PC-9 (cell line): Measurements from ENCODE around the gene TAF4. TPM values are rescaled to one million over a fixed set of nuclear protein-coding genes. Genes with fewer than 3 reads are reported as not detected.

Experiments used
- BruUV-seq: library from RNA; stranded (reverse); fragments of 400-500 nt; replicated peaks from 2 replicates; lab custom pipeline; 2021; lab: Mats Ljungman, UMichigan
- CTCF ChIA-PET: fragments of 300-600 bp; sonication (Branson Sonifier 250); formaldehyde crosslinking; loops from one replicate; lab custom pipeline; 2022; ENCODE audit warnings: antibody characterized with exemption; lab: Charles Lee
- POLR2A ChIA-PET: fragments of 300-600 bp; sonication (Branson Sonifier 250); formaldehyde crosslinking; loops from one replicate; lab custom pipeline; 2022; ENCODE audit warnings: antibody characterized with exemption; ENCODE audit not compliant: unreplicated experiment; lab: Charles Lee
- DNase-seq, 2 experiments: peaks; one replicate each; pipeline versions ENCODE4 v3.0.0 to v3.0.0-alpha.2; 2015 to 2022; ENCODE audit warnings: mixed read lengths in 1 of 2
- H2AFZ ChIP-seq: fragments of 200-600 bp; sonication (generic); 2 replicates; pipeline ENCODE4 v1.8.1; 2017; ENCODE audit warnings: antibody characterized with exemption
- H3F3A ChIP-seq: fragments of 200-600 bp; sonication (generic); 2 replicates; pipeline ENCODE4 v1.8.1; 2017; ENCODE audit warnings: antibody characterized with exemption, mild to moderate bottlenecking, low read depth; ENCODE audit not compliant: insufficient read depth
- H3K27ac ChIP-seq: fragments of 200-600 bp; sonication (generic); 2 replicates; pipeline ENCODE4 v1.6.1; 2016; ENCODE audit warnings: mixed run types
- H3K27me3 ChIP-seq: fragments of 200-600 bp; sonication (generic); 2 replicates; pipeline ENCODE4 v1.6.1; 2016; ENCODE audit warnings: low read depth, mixed run types; ENCODE audit not compliant: insufficient read depth
- H3K36me3 ChIP-seq: fragments of 200-600 bp; sonication (generic); 2 replicates; pipeline ENCODE4 v1.6.1; 2016; ENCODE audit warnings: low read depth, mixed run types
- H3K4me1 ChIP-seq: fragments of 200-600 bp; sonication (generic); replicated peaks from 2 replicates; pipeline ENCODE4 v1.6.1; 2016; ENCODE audit warnings: mixed run types; ENCODE audit not compliant: insufficient read depth
- H3K4me2 ChIP-seq: fragments of 200-600 bp; sonication (generic); 2 replicates; pipeline ENCODE4 v1.6.1; 2017; ENCODE audit warnings: mixed run types
- H3K4me3 ChIP-seq: fragments of 200-600 bp; sonication (generic); 2 replicates; pipeline ENCODE4 v1.6.1; 2016; ENCODE audit warnings: mixed run types
- H3K79me2 ChIP-seq: fragments of 200-600 bp; sonication (generic); 2 replicates; pipeline ENCODE4 v1.6.1; 2017; ENCODE audit warnings: low read depth, mixed run types
- H3K9me2 ChIP-seq: fragments of 200-600 bp; sonication (generic); 2 replicates; pipeline ENCODE4 v1.8.1; 2017; ENCODE audit warnings: mild to moderate bottlenecking; ENCODE audit not compliant: insufficient read depth
- H3K9me3 ChIP-seq: fragments of 200-600 bp; sonication (generic); 2 replicates; pipeline ENCODE4 v1.8.1; 2016; ENCODE audit warnings: low read depth; ENCODE audit not compliant: insufficient read depth
- H4K20me1 ChIP-seq: fragments of 200-600 bp; sonication (generic); 2 replicates; pipeline ENCODE4 v1.8.1; 2017; ENCODE audit not compliant: insufficient read depth
- EZH2 ChIP-seq: fragments of 200-600 bp; sonication (generic); IDR thresholded peaks from 2 replicates; pipeline ENCODE4 v1.8.0; 2017; ENCODE audit warnings: antibody characterized with exemption, low read depth
- intact Hi-C: fragments of 100-400 bp; cut with micrococcal nuclease; formaldehyde crosslinking; loops from one replicate; pipeline ENCODE4 v1.10.0; 2022; ENCODE audit not compliant: unreplicated experiment
- total RNA-seq: library from RNA; stranded (reverse); gene quantifications from 2 replicates; pipeline ENCODE4 v1.2.3, GENCODE V29; 2021
- TF ChIP-seq, protein P1 (sequence below): fragments of 200-600 bp; sonication (generic); conservative IDR thresholded peaks from 2 replicates; pipeline ENCODE4 v1.6.1; 2017; ENCODE audit warnings: mixed run types, antibody characterized with exemption, mild to moderate bottlenecking, moderate library complexity

TAF4 gene
- total RNA-seq, 1 experiment from 2014 or later = 32.5 TPM

DNA sequence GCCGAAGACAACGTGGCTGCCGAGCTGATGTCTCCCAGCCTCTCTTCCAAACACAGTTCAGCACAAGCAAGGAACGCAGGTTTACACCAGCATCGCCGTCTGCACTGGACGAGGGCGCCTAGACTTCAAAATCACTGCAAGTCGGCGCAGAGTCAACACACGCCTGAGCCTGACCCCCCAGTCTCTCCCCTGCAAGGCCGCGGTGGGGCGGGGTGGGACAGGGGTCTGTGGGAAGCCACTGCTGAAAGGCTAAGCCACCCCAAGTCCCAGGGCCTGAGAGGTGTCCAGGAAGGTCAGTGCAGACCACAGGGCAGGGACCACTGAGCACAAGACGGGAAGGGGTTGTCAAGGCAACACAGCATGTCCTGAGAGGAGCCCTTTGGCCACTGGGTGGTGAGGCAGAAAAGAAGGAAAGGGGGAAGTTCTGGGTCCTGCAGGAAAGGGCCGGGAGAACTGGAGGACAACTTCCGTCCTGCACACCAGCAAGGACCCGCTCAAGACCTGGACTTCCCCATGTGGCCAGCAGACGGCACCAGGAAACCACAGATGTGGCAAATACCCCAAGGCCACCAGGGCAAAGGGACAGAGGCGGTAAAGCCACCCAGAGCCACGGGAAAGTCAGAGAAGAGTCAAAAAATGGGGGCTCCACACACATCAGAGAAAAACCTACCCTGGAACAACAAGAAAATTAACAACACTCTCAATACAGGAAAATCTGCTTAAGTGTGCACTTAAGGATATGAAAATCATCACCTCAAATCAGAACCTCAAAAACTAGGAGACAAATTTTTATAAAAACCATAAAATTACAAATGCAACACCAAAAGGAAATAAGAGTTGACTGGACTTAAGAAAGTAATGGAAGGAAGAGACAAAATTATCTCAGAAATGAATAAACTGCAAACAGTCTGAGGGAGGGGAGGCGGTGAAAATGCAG is 84.8 kb downstream of the TAF4 start:
- H2AFZ ChIP-seq = no peak overlapping the region
- no peaks in the 10 kb centered on the region for H3K9me2 ChIP-seq
- no peak overlapping the region for H3K4me3 ChIP-seq
- H3K27me3 ChIP-seq = no peaks in the 10 kb centered on the region
- H3K36me3 ChIP-seq = no peaks in the 10 kb centered on the region
- TF ChIP-seq, protein P1, sequence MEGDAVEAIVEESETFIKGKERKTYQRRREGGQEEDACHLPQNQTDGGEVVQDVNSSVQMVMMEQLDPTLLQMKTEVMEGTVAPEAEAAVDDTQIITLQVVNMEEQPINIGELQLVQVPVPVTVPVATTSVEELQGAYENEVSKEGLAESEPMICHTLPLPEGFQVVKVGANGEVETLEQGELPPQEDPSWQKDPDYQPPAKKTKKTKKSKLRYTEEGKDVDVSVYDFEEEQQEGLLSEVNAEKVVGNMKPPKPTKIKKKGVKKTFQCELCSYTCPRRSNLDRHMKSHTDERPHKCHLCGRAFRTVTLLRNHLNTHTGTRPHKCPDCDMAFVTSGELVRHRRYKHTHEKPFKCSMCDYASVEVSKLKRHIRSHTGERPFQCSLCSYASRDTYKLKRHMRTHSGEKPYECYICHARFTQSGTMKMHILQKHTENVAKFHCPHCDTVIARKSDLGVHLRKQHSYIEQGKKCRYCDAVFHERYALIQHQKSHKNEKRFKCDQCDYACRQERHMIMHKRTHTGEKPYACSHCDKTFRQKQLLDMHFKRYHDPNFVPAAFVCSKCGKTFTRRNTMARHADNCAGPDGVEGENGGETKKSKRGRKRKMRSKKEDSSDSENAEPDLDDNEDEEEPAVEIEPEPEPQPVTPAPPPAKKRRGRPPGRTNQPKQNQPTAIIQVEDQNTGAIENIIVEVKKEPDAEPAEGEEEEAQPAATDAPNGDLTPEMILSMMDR = peak; percentile 66
- no peak for TF ChIP-seq EZH2
- intact Hi-C loops = no loop called here
- no peak overlapping the region for H3K27ac ChIP-seq
- peak in 1 of 2 experiments; percentile 40 for DNase-seq
- ChIA-PET POLR2A (no interaction called here), CTCF (no interaction called here)
- BruUV-seq = no TSS peak
- no peaks in the 10 kb centered on the region for H3K9me3 ChIP-seq
- no peaks in the 10 kb centered on the region for H3F3A ChIP-seq
- H4K20me1 ChIP-seq = peaks cover 11% of the 10 kb centered on the region; the same call in 1 of the 2 replicates
- no peak overlapping the region for H3K4me2 ChIP-seq
- no peaks in the 10 kb centered on the region for H3K4me1 ChIP-seq
- no peaks in the 10 kb centered on the region for H3K79me2 ChIP-seq

DNA sequence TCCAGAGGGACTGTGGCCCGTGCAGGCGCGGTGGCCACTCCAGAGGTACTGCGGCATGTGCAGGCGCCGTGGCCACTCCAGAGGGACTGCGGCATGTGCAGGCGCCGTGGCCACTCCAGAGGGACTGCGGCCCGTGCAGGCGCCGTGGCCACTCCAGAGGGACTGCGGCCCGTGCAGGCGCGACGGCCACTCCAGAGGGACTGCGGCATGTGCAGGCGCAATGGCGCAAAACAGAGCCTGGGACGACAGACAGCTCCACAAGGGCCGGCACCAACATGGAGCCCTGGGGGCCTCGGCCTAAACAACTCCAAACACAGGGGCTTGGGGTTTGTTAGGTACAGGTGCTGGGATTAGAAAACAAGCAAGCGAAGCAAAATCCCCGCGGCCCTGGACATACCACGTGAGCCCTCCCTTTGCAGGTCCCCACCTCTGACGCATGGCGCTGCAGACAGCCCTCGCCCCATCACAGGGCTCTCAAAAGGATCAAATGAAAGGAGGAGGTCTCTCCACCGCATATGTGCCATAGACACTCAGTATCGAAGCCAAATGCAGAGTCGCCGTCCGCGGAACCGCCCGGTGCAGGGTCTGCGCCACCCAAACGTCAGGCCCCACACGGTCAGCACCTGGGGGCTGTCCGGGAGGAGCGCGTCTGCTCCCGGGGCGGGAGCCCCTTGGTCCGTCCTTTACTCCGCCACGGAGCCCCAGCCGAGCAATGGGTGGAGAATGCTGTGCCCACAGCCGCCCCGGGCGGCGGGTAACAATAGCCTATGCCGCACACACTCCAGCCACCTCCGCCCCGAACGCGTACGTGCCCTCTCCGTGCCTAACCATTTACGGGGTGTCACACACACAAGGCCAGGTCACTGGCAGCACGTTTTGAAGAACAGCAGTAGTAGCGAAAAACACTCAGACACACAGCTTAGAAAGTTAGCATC is 85.7 kb downstream of the TAF4 start:
- CTCF ChIA-PET = no interaction called here
- no peaks in the 10 kb centered on the region for H3F3A ChIP-seq
- H2AFZ ChIP-seq = no peak overlapping the region
- H3K79me2 ChIP-seq = no peaks in the 10 kb centered on the region
- peaks cover 11% of the 10 kb centered on the region; the same call in 1 of the 2 replicates for H4K20me1 ChIP-seq
- H3K9me3 ChIP-seq = no peaks in the 10 kb centered on the region
- H3K9me2 ChIP-seq = no peaks in the 10 kb centered on the region
- no peak overlapping the region for H3K27ac ChIP-seq
- no peak for DNase-seq
- H3K4me2 ChIP-seq = no peak overlapping the region
- no peaks in the 10 kb centered on the region for H3K27me3 ChIP-seq
- H3K4me1 ChIP-seq = no peaks in the 10 kb centered on the region
- intact Hi-C loops = no loop called here
- BruUV-seq = no TSS peak
- POLR2A ChIA-PET = no interaction called here
- H3K36me3 ChIP-seq = no peaks in the 10 kb centered on the region
- TF ChIP-seq EZH2 = no peak
- TF ChIP-seq, protein P1 = no peak
- H3K4me3 ChIP-seq = no peak overlapping the region

DNA sequence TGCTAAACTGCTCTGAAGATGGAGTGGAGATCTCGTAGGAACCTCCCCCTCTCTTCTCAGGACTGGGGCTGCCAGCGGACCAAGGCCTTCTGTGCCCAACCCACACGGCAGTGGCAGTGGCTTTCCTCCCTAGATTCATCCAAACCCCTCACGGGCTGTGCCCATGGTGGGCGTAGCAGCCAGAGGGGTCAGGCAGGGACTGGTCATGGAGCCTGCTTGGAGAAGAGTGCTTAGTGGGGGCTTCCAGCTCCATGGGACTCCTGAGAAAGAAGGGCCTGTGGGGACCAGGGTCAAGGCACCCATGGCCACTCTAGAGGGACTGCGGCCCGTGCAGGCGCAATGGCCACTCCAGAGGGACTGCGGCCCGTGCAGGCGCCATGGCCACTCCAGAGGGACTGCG is 86.6 kb downstream of the TAF4 start:
- no peaks in the 10 kb centered on the region for H3F3A ChIP-seq
- H2AFZ ChIP-seq = no peak overlapping the region
- TF ChIP-seq, protein P1 = no peak
- TF ChIP-seq EZH2 = no peak
- H3K79me2 ChIP-seq = no peaks in the 10 kb centered on the region
- no peak overlapping the region for H3K4me3 ChIP-seq
- DNase-seq = no peak
- H4K20me1 ChIP-seq = peaks cover 11% of the 10 kb centered on the region; the same call in 1 of the 2 replicates
- no peaks in the 10 kb centered on the region for H3K9me2 ChIP-seq
- no peaks in the 10 kb centered on the region for H3K4me1 ChIP-seq
- no peak overlapping the region for H3K4me2 ChIP-seq
- no TSS peak for BruUV-seq
- CTCF ChIA-PET = no interaction called here
- POLR2A ChIA-PET = no interaction called here
- intact Hi-C loops = no loop called here
- H3K36me3 ChIP-seq = no peaks in the 10 kb centered on the region
- no peak overlapping the region for H3K27ac ChIP-seq
- no peaks in the 10 kb centered on the region for H3K9me3 ChIP-seq
- H3K27me3 ChIP-seq = no peaks in the 10 kb centered on the region
